GM12891 (cell line): ENCODE data around the gene STXBP5L.

Source experiments
- DNase-seq: peaks from one replicate; pipeline ENCODE4 v3.0.0; 2011; ENCODE audit warnings: low spot score; ENCODE audit not compliant: insufficient read length
- FAIRE-seq: peaks from 2 replicates; lab custom pipeline; 2011; peaks lifted over from hg19 to GRCh38; lab: Jason Lieb, UNC
- PAX5 ChIP-seq: IDR thresholded peaks from 2 replicates; pipeline ENCODE4 v1.6.1; 2011; ENCODE audit warnings: low read length, moderate library complexity, mild to moderate bottlenecking; ENCODE audit not compliant: insufficient read depth, severe bottlenecking
- POLR2A ChIP-seq: IDR thresholded peaks from 2 replicates; pipeline ENCODE4 v1.6.1; 2011; ENCODE audit warnings: low read depth, low read length, control low read depth
- POLR2AphosphoS5 ChIP-seq: IDR thresholded peaks from 2 replicates; pipeline ENCODE4 v1.6.1; 2011; ENCODE audit warnings: low read depth, low read length, control low read depth
- POU2F2 ChIP-seq: IDR thresholded peaks from 2 replicates; pipeline ENCODE4 v1.6.1; 2011; ENCODE audit warnings: low read depth, mild to moderate bottlenecking, control low read depth, low read length, moderate library complexity
- SPI1 ChIP-seq: IDR thresholded peaks from 2 replicates; pipeline ENCODE4 v1.6.1; 2011; ENCODE audit warnings: low read depth, low read length, control low read depth
- TAF1 ChIP-seq: IDR thresholded peaks from 2 replicates; pipeline ENCODE4 v1.6.1; 2011; ENCODE audit warnings: low read depth, low read length, control low read depth

The STXBP5L gene

GRCh38 chr3:120908795-120909601 is 993 bp downstream of the STXBP5L start:
- TF ChIP-seq POLR2AphosphoS5 = no peak
- TF ChIP-seq POU2F2 = no peak
- no peak for TF ChIP-seq POLR2A
- TF ChIP-seq PAX5 = no peak
- no peak for TF ChIP-seq SPI1
- no peak for TF ChIP-seq TAF1
- FAIRE-seq = no peak
- DNase-seq = no peak

- FAIRE-seq (no peak), DNase-seq (no peak)
- TF ChIP-seq POLR2AphosphoS5 (no peak), POLR2A (no peak), SPI1 (no peak)
These were observed 1.5 kb downstream of the STXBP5L start for GRCh38 chr3:120909602-120909878.

- TF ChIP-seq POU2F2 (no peak), PAX5 (no peak), POLR2AphosphoS5 (no peak), SPI1 (no peak), TAF1 (no peak), POLR2A (no peak)
- DNase-seq (no peak), FAIRE-seq (no peak)
These were observed 18.1 kb downstream of the STXBP5L start for GRCh38 chr3:120926146-120926545.

- FAIRE-seq (no peak), DNase-seq (no peak)
- TF ChIP-seq SPI1 = no peak
- TF ChIP-seq TAF1 = no peak
- TF ChIP-seq POLR2A = no peak
- no peak for TF ChIP-seq POLR2AphosphoS5
- no peak for TF ChIP-seq PAX5
- TF ChIP-seq POU2F2 = no peak
These were observed 21.0 kb downstream of the STXBP5L start for GRCh38 chr3:120928991-120929390.

GRCh38 chr3:120931593-120931992 is 23.6 kb downstream of the STXBP5L start:
- DNase-seq (no peak), FAIRE-seq (no peak)
- TF ChIP-seq POLR2AphosphoS5 (no peak), SPI1 (no peak), POU2F2 (no peak), PAX5 (no peak), TAF1 (no peak), POLR2A (no peak)

- FAIRE-seq = no peak
- DNase-seq = no peak
- TF ChIP-seq TAF1 (no peak), POLR2A (no peak), PAX5 (no peak), POLR2AphosphoS5 (no peak)
These were observed 48.1 kb downstream of the STXBP5L start for GRCh38 chr3:120956143-120956542.

GRCh38 chr3:120982608-120983320 is 74.8 kb downstream of the STXBP5L start:
- FAIRE-seq (no peak), DNase-seq (no peak)
- TF ChIP-seq SPI1 (no peak), POLR2AphosphoS5 (no peak), POU2F2 (no peak), PAX5 (no peak), POLR2A (no peak), TAF1 (no peak)

- FAIRE-seq (no peak), DNase-seq (no peak)
- TF ChIP-seq POLR2AphosphoS5 = no peak
- TF ChIP-seq SPI1 = no peak
- TF ChIP-seq PAX5 = no peak
- TF ChIP-seq TAF1 = no peak
These were observed 75.3 kb downstream of the STXBP5L start for GRCh38 chr3:120983321-120983665.

GRCh38 chr3:120983841-120984240 is 75.8 kb downstream of the STXBP5L start:
- no peak for DNase-seq

GRCh38 chr3:120985242-120985641 is 77.2 kb downstream of the STXBP5L start:
- DNase-seq (no peak), FAIRE-seq (no peak)
- TF ChIP-seq POLR2AphosphoS5 (no peak), SPI1 (no peak), PAX5 (no peak), TAF1 (no peak)

More at GRCh38 chr3:120983841-120984240, 75.8 kb downstream of the STXBP5L start:
- TF ChIP-seq POLR2A (no peak), POU2F2 (no peak), TAF1 (no peak), POLR2AphosphoS5 (no peak), SPI1 (no peak), PAX5 (no peak)
- no peak for FAIRE-seq
